Lower leg skin (tissue), 4 donors: ENCODE results near the gene KCMF1. TPM values are rescaled to one million over a fixed set of nuclear protein-coding genes. Genes with fewer than 3 reads are reported as not detected.

Experiments
- DNase-seq, 2 donors: peaks; one replicate each; pipeline ENCODE4 v3.0.0-alpha.2; 2019; ENCODE audit warnings: low spot score in 2 of 2
- H3K4me3 ChIP-seq: fragments of 200-600 bp; sonication (generic); 2 replicates; pipeline ENCODE4 v1.5.1; 2017; ENCODE audit warnings: mild to moderate bottlenecking, low read depth; ENCODE audit not compliant: poor library complexity, severe bottlenecking
- POLR2A ChIP-seq, 2 donors: fragments of 450-650 bp; IDR thresholded peaks; one replicate each; pipeline ENCODE4 v1.6.1; 2016 to 2017; ENCODE audit warnings: antibody characterized with exemption in 2 of 2, mild to moderate bottlenecking in 1 of 2, moderate library complexity in 1 of 2
- WGBS, 2 donors: methylation state at CpG; one replicate each; pipeline ENCODE4 v1.1.5; 2018; 5-methylcytosine and 5-hydroxymethylcytosine counted together
- intact Hi-C: fragments of 100-400 bp; cut with DNase I; formaldehyde crosslinking; loops from one replicate; pipeline ENCODE4 v1.15.0; 2023; ENCODE audit warnings: low total_unique reads
- total RNA-seq, 4 donors: library from RNA; depleted of rRNA; stranded (reverse); fragments of >200 nt; gene quantifications; one replicate each; pipeline ENCODE4 v1.1.0, GENCODE V29; 2016
- TF ChIP-seq, protein P1 (sequence below), 3 donors: fragments of 450-650 bp; IDR thresholded peaks; one replicate each; pipeline ENCODE4 v1.5.1; 2016; ENCODE audit warnings: antibody characterized with exemption in 3 of 3, mild to moderate bottlenecking in 3 of 3, moderate library complexity in 2 of 3

KCMF1 gene
- total RNA-seq, 4 donors from 2014 or later = 35.2 to 51.7 (median 39.9) TPM

DNA sequence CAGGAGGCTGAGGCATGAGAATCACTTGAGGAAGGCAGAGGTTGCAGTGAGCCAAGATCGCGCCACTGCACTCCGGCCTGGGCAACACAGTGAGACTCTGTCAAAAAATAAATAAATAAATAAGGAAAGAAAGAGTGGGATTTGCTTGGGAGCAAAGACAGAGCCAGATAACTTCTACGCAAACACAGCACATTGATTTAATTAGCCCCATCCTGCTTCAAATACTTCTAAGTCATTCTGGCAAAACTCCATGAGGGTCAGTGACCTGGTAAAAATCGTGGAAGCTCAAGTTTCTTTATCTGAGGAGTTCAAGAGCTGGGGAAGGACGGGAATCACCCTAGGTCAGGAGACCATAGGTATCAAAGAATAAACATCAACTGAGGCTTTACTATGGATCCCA, 91.6 kb downstream of the KCMF1 start:
- no peak overlapping the region for H3K4me3 ChIP-seq
- intact Hi-C loops = no loop called here
- no peak for DNase-seq
- WGBS, 2 donors = 74 to 84% methylated on average over 6 of the region's 6 CpGs
- TF ChIP-seq POLR2A (IDR thresholded peaks at IDR 0.05) = no peak
- TF ChIP-seq, protein P1, sequence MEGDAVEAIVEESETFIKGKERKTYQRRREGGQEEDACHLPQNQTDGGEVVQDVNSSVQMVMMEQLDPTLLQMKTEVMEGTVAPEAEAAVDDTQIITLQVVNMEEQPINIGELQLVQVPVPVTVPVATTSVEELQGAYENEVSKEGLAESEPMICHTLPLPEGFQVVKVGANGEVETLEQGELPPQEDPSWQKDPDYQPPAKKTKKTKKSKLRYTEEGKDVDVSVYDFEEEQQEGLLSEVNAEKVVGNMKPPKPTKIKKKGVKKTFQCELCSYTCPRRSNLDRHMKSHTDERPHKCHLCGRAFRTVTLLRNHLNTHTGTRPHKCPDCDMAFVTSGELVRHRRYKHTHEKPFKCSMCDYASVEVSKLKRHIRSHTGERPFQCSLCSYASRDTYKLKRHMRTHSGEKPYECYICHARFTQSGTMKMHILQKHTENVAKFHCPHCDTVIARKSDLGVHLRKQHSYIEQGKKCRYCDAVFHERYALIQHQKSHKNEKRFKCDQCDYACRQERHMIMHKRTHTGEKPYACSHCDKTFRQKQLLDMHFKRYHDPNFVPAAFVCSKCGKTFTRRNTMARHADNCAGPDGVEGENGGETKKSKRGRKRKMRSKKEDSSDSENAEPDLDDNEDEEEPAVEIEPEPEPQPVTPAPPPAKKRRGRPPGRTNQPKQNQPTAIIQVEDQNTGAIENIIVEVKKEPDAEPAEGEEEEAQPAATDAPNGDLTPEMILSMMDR (IDR thresholded peaks at IDR 0.05) = no peak

DNA sequence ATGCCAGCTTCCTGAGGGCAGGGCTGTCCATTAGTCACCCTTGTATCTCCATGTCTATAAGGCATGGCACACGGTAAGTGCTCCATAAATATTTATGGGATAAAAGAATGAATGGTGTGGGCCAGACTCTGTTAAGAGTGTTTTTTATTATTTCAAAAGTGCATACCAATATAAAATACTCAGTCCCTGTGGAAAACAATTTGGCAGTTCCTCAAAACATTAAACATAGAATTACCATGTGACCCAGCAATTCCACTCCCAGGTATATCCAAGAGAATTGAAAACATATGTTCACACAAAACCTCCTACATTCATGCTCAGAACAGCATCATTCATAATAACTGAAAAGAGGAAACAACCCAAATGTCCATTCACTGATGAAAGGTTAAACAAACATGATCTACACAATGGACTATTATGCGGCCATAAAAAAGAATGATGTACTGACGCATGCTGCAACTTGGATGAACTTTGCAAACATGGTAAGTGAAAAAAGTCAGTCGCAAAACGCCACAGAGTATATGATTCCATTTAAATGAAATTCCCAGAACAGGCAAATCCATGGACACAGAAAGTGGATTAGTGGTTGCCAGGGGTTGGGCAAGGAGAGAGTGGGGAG, 93.1 kb downstream of the KCMF1 start:
- intact Hi-C loops = no loop called here
- 75 to 83% methylated on average over 5 of the region's 5 CpGs for WGBS, 2 donors
- no peak overlapping the region for H3K4me3 ChIP-seq
- TF ChIP-seq, protein P1 (IDR thresholded peaks at IDR 0.05) = no peak
- no peak for TF ChIP-seq POLR2A (IDR thresholded peaks at IDR 0.05)
- DNase-seq = no peak

DNA sequence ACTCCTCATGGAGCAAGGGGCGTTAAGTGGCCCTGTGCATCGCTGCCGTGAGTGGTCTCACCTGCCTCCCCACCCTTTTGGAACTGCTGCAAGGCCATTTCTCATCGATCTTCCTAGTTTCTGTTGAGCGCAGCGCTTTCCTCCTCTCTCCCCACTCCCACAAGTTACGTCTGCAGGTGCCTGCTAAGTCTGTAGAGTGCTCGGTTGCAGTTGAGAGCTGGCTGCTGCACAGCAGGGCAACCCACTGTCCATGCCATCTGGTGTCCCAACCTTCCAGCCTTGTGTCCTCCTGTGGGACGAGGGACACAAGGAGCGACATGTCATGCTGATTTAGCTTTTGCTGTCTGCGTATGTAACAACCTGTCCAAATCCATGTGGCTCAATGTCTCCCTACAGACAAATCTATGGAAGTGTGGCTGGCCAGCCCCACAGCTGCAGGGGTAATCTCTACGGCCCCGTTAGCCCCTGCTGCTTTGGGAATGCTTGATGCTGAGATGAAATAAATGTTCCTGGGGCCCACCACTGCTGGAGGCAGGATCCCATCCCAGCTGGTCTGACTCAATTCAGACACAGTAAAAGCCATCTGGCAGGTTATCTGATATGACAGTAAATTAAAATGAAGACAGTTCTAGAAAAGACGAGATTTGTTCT, 94.1 kb downstream of the KCMF1 start:
- no peak for DNase-seq
- WGBS, 2 donors = 80 to 83% methylated on average over 14 of the region's 14 CpGs
- intact Hi-C loops = loop anchor here (5.0 kb wide), 1 partner anchor 222 kb away; no protein-coding TSS in a partner anchor
- TF ChIP-seq POLR2A (IDR thresholded peaks at IDR 0.05) = no peak
- TF ChIP-seq, protein P1 (IDR thresholded peaks at IDR 0.05) = no peak
- H3K4me3 ChIP-seq = no peak overlapping the region

DNA sequence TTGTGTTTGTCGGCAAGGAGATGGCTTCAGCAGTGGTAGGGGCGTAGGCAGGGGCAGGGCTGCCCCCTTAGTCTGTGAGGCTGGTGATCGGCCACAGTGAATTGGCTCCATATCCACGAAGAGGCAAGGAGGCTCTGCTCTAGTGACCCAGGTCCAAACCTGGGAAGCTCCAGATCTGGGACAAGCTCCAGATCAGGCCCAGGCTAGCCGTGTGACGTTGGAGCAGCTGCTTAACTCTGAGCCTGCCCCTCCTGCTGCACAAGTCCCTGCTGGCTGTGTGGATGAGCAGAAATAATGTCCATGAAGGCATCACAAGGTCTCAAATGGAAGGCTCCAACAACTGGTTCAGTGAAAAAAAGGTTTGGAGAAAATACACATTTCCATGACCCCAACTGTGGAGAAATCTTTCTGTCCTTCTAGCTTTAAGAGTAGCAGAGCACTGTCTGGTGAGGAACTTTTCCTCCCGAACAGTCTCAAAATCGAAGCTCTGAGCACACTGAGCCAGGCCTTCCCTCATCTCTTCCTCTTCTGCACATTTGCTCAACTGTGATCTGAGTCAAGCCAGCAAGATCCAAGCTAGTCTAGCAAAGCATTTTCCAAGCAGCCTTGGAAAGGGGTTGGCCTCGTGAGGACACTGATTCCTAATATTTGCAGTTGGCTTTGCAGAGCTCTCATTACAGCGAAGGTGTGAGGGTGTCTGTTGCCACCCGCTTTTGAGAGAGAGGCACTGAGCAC, 95.2 kb downstream of the KCMF1 start:
- DNase-seq = no peak
- no peak overlapping the region for H3K4me3 ChIP-seq
- TF ChIP-seq POLR2A (IDR thresholded peaks at IDR 0.05) = no peak
- TF ChIP-seq, protein P1 (IDR thresholded peaks at IDR 0.05) = no peak
- intact Hi-C loops = loop anchor here (5.0 kb wide), 1 partner anchor 221 kb away; no protein-coding TSS in a partner anchor
- 60 to 72% methylated on average over 11 of the region's 11 CpGs for WGBS, 2 donors

DNA sequence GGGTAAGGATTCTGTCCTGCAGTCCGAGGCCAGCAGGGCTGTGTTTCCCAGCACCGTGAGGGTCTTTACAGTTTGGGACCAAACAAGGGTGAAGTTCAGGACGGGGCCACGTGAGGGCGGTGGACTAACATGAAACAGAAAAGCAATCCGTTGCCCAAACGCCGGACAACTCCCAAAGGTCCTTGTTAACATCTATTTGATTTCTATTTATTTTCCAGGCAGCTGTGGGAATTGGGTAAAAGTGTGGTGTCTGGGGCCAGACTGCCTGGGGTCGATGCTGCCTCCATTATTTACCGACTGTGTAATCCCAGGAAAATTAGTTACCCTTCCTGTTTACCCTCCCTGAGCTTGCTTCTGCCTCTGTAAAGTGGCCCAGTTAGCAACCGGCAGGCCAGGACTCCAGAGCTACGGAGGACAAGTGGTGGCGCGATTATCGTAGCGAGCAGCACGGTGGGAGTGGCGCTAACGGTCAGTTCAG, 96.0 kb downstream of the KCMF1 start:
- H3K4me3 ChIP-seq = no peak overlapping the region
- TF ChIP-seq, protein P1 (IDR thresholded peaks at IDR 0.05) = peak in 1 of 3 donors; percentile 24
- TF ChIP-seq POLR2A (IDR thresholded peaks at IDR 0.05) = no peak
- WGBS, 2 donors = 14 to 21% methylated on average over 19 of the region's 19 CpGs
- peak; percentile 65 to 94 for DNase-seq
- intact Hi-C loops = loop anchor here (5.0 kb wide), 1 partner anchor 220 kb away; no protein-coding TSS in a partner anchor
